Sigmoid colon (tissue), 4 donors: Measurements from ENCODE around the gene MYADML2.

Experiments used
- POLR2A ChIP-seq, 2 donors: fragments of 450-650 bp; IDR thresholded peaks; one replicate each; pipeline ENCODE4 v1.6.1; 2016; ENCODE audit warnings: antibody characterized with exemption in 2 of 2, mild to moderate bottlenecking in 2 of 2, moderate library complexity in 2 of 2
- POLR2AphosphoS5 ChIP-seq, 4 donors: sonication (generic); formaldehyde crosslinking; IDR thresholded peaks; one replicate each; pipeline ENCODE4 v1.6.1; 2017; ENCODE audit warnings: antibody characterized with exemption in 4 of 4
- TF ChIP-seq, protein P1 (sequence below), 4 experiments: fragments of 450-650 bp in 3 of 4; fragments of 200-600 bp in 1 of 4; IDR thresholded peaks; one replicate each; pipeline ENCODE4 v1.5.1; 2016 to 2019; ENCODE audit warnings: antibody characterized with exemption in 4 of 4, mild to moderate bottlenecking in 3 of 4, moderate library complexity in 2 of 4

DNA sequence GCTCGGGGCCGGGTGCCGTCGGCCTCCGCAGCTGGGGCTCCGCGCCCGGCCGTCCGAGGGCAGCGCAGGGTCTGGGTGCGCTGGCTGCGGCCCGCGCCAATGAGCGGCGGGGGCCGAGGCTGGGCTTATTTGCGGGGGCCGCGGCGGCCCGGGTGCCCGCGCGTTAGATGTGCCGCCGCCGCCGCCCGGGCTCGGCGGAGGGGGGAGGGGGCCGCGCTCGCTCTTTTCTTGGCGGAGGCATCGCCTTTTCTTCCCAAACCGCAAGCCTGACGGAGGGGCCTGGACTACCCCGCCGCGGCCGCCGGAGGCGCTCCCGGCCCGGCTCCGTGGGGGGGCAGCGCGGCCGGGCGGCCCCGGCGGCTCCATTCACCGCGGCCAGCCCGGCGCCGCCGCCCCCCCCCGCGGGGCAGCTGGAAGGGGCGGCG, 14.1 kb upstream of the MYADML2 start, which contains the start of gene NOTUM:
- TF ChIP-seq POLR2A (IDR thresholded peaks at IDR 0.05) (no peak), POLR2AphosphoS5 (IDR thresholded peaks at IDR 0.05) (no peak)
- TF ChIP-seq, protein P1, sequence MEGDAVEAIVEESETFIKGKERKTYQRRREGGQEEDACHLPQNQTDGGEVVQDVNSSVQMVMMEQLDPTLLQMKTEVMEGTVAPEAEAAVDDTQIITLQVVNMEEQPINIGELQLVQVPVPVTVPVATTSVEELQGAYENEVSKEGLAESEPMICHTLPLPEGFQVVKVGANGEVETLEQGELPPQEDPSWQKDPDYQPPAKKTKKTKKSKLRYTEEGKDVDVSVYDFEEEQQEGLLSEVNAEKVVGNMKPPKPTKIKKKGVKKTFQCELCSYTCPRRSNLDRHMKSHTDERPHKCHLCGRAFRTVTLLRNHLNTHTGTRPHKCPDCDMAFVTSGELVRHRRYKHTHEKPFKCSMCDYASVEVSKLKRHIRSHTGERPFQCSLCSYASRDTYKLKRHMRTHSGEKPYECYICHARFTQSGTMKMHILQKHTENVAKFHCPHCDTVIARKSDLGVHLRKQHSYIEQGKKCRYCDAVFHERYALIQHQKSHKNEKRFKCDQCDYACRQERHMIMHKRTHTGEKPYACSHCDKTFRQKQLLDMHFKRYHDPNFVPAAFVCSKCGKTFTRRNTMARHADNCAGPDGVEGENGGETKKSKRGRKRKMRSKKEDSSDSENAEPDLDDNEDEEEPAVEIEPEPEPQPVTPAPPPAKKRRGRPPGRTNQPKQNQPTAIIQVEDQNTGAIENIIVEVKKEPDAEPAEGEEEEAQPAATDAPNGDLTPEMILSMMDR (IDR thresholded peaks at IDR 0.05) = no peak
